IPS DF 6.9 (cell line): ENCODE results near the gene PDHX.

ENCODE experiments used
- DNase-seq: peaks from one replicate; pipeline ENCODE4 v3.0.0-alpha.2; 2013; ENCODE audit warnings: low read depth, low spot score
- H3K27ac ChIP-seq: one replicate; pipeline ENCODE4 v1.5.1; 2013; ENCODE audit warnings: low read length, control low read depth
- H3K27me3 ChIP-seq: 2 replicates; pipeline ENCODE4 v1.6.1; 2013; ENCODE audit warnings: mild to moderate bottlenecking, low read length; ENCODE audit not compliant: control insufficient read depth, insufficient read depth
- H3K36me3 ChIP-seq: 2 replicates; pipeline ENCODE4 v1.6.1; 2013; ENCODE audit warnings: low read length; ENCODE audit not compliant: control insufficient read depth, insufficient read depth
- H3K4me1 ChIP-seq: 2 replicates; pipeline ENCODE4 v1.6.1; 2013; ENCODE audit warnings: low read length; ENCODE audit not compliant: control insufficient read depth, insufficient read depth
- H3K4me3 ChIP-seq: 2 replicates; pipeline ENCODE4 v1.5.1; 2013; ENCODE audit warnings: mild to moderate bottlenecking, low read length
- H3K9me3 ChIP-seq: 2 replicates; pipeline ENCODE4 v1.6.1; 2013; ENCODE audit warnings: low read length, inconsistent platforms; ENCODE audit not compliant: control insufficient read depth, insufficient read depth
- WGBS: extraction: QIAGEN DNeasy Blood & Tissue Kit; methylation state at CpG from one replicate; pipeline ENCODE4 v1.1.7; 2013; ENCODE audit warnings: mixed read lengths, missing lambda C conversion rate; ENCODE audit not compliant: insufficient read length, insufficient coverage; 5-methylcytosine and 5-hydroxymethylcytosine counted together

PDHX gene

DNA sequence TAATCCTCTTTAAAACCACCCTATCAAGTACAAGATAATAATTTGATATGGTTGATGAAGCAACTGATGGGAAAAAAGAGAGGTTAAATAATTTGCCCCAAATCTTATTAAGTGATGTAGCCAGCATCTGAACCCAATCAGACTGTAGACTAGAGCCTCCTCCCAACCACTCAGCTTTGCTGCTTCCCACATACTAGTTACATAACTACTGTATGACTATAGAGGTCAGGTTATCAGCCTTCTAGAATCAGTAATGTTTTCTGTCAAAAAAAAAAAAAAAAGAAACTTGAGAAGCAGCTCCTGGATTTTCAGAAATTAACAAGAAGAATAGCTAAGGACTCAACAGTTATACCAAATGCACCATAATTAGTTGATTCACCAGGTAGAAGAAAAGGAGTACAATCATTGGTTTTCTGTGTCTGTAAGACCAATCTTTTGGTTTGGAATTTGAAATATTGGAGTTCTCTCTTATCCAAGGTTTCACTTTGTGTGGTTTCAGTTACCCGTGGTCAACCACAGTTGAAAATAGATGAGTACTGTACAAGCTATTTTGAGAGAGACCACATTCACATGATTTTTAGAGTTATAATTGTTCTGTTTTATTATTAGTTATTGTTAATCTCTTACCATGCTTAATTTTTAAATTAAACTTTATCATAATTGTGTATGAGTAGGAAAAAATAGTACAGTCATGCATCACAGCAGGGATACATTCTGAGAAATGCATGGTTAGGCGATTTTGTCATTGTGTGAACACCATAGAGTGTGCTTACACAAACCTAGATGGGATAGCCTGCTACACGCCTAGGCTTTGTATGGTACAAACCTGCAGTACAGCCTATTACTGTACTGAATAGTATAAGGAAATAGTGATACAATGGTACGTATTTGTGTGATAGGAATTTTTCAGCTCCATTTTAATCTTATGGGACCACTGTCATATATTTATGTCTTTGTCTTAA, 72.2 kb downstream of the PDHX start:
- Histone ChIP-seq H3K4me3 (no peak overlapping the region), H3K36me3 (no peaks in the 10 kb centered on the region), H3K27me3 (no peaks in the 10 kb centered on the region), H3K27ac (no peak overlapping the region), H3K4me1 (no peaks in the 10 kb centered on the region), H3K9me3 (no peaks in the 10 kb centered on the region)
- WGBS: no CpG with 5 or more reads among the region's 4 CpGs
- DNase-seq: no peak

DNA sequence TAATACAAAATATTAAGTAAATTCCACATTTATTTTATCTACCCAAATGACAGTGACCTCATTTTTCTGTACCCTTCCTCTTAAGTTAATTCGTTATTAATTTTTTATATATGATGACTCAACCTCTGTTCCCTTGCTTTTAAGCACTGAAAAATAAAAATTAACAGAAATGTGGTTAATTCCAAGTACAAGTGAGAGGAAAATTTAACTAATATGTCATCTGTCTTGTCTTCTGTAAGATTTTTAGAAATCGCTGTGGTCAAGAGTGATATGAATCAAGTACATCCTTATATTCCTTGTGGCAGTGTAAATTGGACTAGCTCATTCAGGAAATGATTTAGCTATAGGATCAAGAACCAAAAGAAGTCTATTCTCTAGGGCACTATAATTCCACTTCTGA, 74.5 kb downstream of the PDHX start:
- no peak overlapping the region for H3K27ac ChIP-seq
- no CpG with 5 or more reads among the region's 2 CpGs for WGBS

GRCh38 chr11:34994854-34995253, 78.4 kb downstream of the PDHX start:
- Histone ChIP-seq H3K9me3 (no peaks in the 10 kb centered on the region), H3K36me3 (no peaks in the 10 kb centered on the region), H3K27me3 (no peaks in the 10 kb centered on the region), H3K4me3 (no peak overlapping the region), H3K27ac (no peak overlapping the region), H3K4me1 (no peaks in the 10 kb centered on the region)
- no peak for DNase-seq
- no CpG with 5 or more reads among the region's 9 CpGs for WGBS

More for the DNA sequence above, 74.5 kb downstream of the PDHX start:
- Histone ChIP-seq H3K9me3 (no peaks in the 10 kb centered on the region), H3K36me3 (no peaks in the 10 kb centered on the region), H3K27me3 (no peaks in the 10 kb centered on the region), H3K4me3 (no peak overlapping the region), H3K4me1 (no peaks in the 10 kb centered on the region)
- no peak for DNase-seq

DNA sequence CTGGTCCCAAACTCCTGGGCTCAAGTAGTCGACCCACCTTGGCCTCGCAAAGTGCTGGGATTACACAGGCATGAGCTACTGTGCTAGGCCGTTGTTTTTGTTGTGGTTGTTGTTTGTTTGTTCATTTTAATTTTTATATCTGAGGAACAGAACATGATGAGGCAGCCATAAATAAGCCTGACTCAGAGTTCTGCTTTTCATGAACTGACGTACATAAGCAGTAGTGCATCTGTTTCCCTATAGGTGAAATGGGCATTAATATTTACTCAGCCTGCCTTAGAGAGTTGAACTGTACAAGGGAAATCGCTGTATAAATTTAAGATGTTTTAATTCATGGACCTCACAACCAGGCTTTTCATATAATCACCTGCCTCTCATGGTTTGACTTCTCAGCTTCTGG, 80.5 kb downstream of the PDHX start:
- no CpG with 5 or more reads among the region's 5 CpGs for WGBS

DNA sequence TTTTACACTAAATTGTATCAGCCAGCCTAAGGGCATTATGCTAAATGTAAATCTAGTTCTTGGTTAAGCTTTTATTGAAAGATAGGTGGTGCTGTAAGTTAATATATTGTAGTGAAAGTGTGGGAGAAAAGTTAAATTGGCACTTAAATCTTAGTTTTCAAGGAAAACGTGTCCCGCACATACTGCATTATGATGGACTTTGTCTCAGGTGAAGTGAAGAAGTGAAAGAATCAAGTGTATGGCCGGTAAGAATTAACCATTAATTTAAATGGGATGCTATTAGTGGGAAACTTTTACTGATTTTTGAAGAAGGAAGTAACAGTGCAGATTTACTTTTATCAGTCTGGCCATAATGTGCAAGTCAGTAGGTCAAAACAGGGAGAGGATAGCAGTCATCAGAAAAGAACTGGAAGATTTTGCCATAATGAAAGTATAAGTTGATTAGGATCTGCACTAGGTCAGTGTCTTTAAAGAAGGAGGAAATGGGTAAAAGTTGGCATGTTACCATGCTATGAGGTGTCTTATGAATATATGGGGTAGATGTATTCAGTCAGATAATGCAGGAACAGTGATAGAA, 81.6 kb downstream of the PDHX start:
- Histone ChIP-seq H3K4me3 (no peak overlapping the region), H3K4me1 (no peaks in the 10 kb centered on the region), H3K9me3 (no peaks in the 10 kb centered on the region), H3K36me3 (no peaks in the 10 kb centered on the region), H3K27me3 (no peaks in the 10 kb centered on the region), H3K27ac (no peak overlapping the region)
- WGBS: 100% methylated on average over 1 of the region's 3 CpGs
- no peak for DNase-seq

More for the DNA sequence above, 80.5 kb downstream of the PDHX start:
- no peaks in the 10 kb centered on the region for H3K36me3 ChIP-seq
- H3K27me3 ChIP-seq: no peaks in the 10 kb centered on the region
- no peaks in the 10 kb centered on the region for H3K4me1 ChIP-seq
- DNase-seq: no peak
- H3K9me3 ChIP-seq: no peaks in the 10 kb centered on the region
- no peak overlapping the region for H3K27ac ChIP-seq
- no peak overlapping the region for H3K4me3 ChIP-seq

- H3K4me1 ChIP-seq: no peaks in the 10 kb centered on the region
- WGBS: no CpG with 5 or more reads among the region's 4 CpGs
- no peaks in the 10 kb centered on the region for H3K9me3 ChIP-seq
- H3K27ac ChIP-seq: no peak overlapping the region
- no peaks in the 10 kb centered on the region for H3K27me3 ChIP-seq
- no peak overlapping the region for H3K4me3 ChIP-seq
- no peak for DNase-seq
- H3K36me3 ChIP-seq: no peaks in the 10 kb centered on the region
Measured at GRCh38 chr11:34999453-34999852, 83.0 kb downstream of the PDHX start.

DNA sequence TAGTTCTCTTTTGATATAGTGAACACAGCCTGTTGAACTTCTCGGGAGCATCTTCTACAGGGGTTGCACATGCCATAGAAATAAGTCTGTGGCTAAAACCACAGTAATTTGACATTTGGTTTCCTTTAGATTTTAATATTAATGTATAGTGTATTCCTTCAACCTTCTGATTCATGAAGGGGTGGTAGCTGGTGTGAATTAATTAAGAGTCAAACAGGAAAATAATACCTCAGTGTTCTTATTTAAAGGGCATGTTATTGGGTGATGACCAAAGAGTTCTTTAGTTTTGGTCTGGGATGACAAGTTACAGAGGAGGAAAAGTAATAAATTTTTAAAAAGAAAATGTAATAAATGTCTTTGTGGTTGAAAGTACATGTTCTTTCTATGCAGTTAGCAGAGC, 86.8 kb downstream of the PDHX start:
- H3K9me3 ChIP-seq: no peaks in the 10 kb centered on the region
- H3K4me1 ChIP-seq: no peaks in the 10 kb centered on the region
- H3K27ac ChIP-seq: no peak overlapping the region
- no peak for DNase-seq
- H3K4me3 ChIP-seq: no peak overlapping the region
- no CpG with 5 or more reads among the region's 1 CpG for WGBS
- H3K27me3 ChIP-seq: no peaks in the 10 kb centered on the region
- no peaks in the 10 kb centered on the region for H3K36me3 ChIP-seq

DNA sequence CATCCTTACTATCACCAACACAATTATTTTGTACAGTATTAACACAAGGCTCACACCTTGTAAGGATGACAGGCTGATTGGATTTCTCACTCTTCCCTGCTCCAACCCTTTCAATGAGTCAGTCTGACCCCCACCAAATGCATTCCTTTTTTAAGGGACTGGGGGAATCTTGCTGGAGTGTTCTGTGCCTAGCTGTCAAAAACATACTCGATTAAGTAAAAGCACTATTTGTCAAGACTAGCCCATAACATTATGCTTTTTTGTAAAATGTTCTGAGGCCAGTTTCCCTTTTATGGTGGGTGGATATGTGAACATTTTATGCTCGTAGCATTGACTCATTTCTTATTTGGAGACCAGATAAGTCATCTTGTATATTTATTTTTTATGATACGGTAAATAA, 87.2 kb downstream of the PDHX start:
- H3K36me3 ChIP-seq: no peaks in the 10 kb centered on the region
- no peaks in the 10 kb centered on the region for H3K9me3 ChIP-seq
- no peak overlapping the region for H3K27ac ChIP-seq
- DNase-seq: no peak
- H3K4me1 ChIP-seq: no peaks in the 10 kb centered on the region
- H3K4me3 ChIP-seq: no peak overlapping the region
- WGBS: no CpG with 5 or more reads among the region's 3 CpGs
- no peaks in the 10 kb centered on the region for H3K27me3 ChIP-seq

DNA sequence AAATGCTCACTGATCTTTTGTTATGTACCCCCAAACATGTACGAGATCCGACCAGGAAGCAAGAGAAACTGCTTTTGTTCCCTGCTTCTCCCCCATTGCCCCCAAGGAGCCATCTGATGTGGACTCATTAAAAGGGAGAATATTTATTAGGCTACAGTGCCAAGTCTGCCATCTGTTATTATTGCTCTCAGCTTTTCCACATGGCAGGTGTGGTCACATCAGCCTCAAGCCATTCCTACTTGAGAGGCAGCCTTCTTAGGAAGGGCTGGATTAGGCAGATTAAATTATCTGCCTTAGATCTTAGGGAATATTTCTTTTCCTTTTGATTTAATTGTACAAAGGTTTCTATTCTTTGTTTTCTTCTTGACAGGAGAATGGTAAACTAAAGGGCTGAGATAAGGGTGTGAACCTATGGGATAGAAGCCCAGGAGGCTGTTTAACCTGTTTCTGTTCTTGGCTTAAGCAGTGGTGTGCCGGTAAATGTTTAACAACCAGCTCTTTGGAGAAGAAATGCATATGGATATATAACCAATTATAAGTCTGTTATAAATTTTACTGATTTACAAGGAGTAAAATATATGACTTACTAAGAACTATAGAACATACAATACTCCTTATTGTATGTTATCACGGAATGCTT, 88.8 kb downstream of the PDHX start:
- no CpG with 5 or more reads among the region's 4 CpGs for WGBS
- no peak for DNase-seq
- H3K36me3 ChIP-seq: no peaks in the 10 kb centered on the region
- H3K27ac ChIP-seq: no peak overlapping the region
- H3K27me3 ChIP-seq: no peaks in the 10 kb centered on the region
- H3K4me3 ChIP-seq: no peak overlapping the region
- no peaks in the 10 kb centered on the region for H3K9me3 ChIP-seq
- H3K4me1 ChIP-seq: no peaks in the 10 kb centered on the region

DNA sequence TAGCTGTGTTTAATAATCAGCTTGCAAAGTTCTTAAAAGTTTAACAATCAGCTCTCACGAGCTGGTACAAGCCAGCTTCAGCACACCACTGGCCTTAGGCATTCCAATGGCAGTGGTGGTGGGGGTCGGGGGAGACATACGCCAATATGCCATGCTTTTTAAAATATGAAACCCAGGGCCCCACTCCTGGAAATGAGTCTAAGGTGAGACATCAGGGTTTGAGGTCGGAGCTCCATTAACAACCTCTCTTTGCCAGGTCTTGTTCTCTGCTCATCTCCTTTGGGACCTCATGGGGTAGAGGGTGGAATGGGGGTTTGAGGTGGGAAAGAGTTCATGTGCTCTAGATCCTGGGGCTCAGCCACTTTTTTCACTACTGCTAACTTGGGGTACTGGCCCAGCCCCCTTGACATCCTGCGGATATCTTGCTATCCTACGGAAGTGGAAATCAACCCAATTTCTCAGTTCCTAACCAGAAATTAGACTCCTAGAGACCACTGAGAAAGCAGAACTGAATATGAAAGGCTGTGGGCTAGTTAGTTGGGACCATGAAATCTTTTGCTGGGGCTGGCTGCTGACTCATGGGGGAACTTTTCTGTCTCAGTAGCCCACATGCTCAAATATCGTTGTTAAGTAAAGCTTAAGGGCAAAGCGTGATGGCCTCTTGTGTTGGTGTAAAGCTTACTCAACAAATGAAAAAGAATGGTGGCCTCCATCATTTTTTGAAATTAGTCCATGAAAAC, 90.1 kb downstream of the PDHX start:
- no peaks in the 10 kb centered on the region for H3K9me3 ChIP-seq
- no peaks in the 10 kb centered on the region for H3K27me3 ChIP-seq
- WGBS: no CpG with 5 or more reads among the region's 8 CpGs
- no peak for DNase-seq
- H3K4me3 ChIP-seq: no peak overlapping the region
- H3K4me1 ChIP-seq: no peaks in the 10 kb centered on the region
- H3K36me3 ChIP-seq: no peaks in the 10 kb centered on the region
- no peak overlapping the region for H3K27ac ChIP-seq
